ENCODE data around the gene SRPK1.
"Not testable (repeated sequence)": the region's sequence is repeated elsewhere in the genome, so short reads cannot be mapped to it uniquely, and the experiment has no call there.

The SRPK1 gene

DNA sequence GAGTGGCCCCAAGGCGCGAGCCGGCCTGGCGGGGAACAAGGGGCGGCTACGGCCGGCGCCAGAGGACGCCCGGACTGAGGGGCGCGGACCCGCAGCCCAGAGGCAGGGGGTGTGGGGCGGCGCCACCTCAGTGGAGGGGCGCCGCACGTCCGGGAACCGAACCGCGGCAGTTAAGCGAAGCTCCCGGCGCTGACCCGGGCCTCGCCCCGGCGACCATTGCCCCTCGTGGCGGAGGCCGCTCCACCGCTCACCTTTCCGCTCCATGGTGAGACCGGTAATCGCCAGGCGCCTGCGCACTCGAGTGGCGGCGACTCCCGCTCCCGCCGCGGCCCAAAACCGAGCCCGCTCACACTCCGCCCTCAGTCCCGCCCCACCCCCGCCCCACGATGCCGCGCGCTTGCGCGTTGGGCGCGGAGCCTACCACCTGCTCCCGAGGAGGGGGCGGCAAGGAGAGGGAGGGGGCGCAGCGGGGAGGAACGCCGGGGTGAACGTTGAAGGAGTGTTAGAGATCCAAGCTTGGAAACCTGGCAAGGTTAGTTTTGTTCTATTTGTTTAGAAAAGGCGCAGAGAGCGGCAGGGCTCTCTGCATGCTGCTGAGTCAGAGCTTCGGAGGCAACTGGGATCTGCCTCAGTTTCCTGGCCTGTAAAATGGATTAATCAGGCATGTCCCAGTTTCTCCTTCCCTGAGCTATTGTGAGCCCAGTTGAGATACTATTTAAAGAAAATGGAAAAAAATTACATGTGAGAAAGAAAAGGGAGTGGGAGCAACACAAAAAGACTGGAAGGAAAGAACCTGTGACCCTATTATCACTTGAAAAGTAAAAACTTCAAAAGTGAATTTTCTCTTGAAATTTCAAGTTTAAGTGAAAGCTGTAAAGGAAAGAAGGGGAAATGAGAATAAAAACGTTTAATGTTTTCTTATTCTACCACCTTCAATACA is at the start of gene SRPK1:
TSS of gene SRPK1 (minus strand) at position 306 of the 940 bp plus-strand sequence. CDS start at position 264, 42 bp downstream.
- intact Hi-C loops (cut with DNase I), result no loop called here
- DNase-seq, result peak; percentile 72 to 95 (median 90)

DNA sequence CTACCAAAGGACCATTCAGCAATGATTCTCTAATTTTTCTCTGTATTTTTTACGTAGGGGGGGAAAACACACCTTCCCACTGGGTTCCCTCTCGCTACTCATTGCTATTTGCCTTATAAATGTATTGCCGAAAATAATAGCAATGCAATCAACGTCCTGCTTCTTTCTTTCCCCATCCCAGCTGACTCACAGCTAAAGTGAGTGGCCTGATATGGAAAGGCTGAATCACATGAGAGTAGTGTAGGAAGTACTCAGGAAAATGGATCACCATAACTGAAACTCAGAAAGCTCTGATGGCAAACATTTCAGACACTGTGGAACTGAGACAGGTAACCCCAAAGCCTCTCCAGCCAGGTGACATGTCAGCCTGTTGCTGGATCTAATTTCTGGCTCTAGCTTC is 49.3 kb upstream of the SRPK1 start:
- no peak for DNase-seq
- intact Hi-C loops (cut with DNase I), result no loop called here

DNA sequence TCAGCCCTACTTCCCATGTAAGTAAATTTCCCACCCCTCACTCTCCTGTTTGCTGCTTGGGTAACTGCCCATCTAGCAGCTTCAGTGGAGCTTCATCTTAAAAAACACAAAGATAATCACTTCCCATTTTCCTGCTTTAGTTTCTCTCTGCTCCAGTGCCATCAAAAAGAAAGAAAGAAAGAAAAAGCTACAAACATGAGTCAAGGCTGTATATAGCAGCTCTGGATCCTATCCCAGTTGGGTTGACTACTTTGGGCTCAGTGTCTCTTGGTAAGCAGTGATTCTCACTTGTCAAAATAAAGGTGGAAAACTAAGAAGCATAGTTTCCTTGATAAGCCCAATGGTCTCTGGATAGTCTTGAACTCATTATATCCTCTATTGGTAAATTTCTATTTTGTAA is 48.7 kb upstream of the SRPK1 start:
- no peak for DNase-seq
- intact Hi-C loops (cut with DNase I), result no loop called here

DNA sequence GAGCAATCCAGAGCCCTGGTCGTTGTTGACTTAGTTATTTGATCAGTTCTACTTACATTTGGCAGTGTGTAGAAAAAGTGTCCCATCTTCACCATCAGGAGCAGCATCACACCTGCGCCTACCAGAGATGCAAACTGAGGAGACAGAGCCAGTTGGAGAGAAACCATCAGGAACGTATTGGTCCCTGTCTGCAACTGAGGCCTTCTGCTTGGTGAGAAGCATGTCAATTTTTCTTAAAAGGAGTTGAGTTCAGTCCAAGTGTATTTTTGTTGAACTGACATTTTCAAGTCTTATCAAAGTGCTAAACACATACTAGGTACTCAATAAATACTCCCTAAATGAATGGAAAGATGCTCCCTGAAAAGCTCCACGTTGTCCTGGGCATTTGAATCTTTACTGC is 47.9 kb upstream of the SRPK1 start:
- no peak for DNase-seq
- intact Hi-C loops (cut with DNase I), result no loop called here

DNA sequence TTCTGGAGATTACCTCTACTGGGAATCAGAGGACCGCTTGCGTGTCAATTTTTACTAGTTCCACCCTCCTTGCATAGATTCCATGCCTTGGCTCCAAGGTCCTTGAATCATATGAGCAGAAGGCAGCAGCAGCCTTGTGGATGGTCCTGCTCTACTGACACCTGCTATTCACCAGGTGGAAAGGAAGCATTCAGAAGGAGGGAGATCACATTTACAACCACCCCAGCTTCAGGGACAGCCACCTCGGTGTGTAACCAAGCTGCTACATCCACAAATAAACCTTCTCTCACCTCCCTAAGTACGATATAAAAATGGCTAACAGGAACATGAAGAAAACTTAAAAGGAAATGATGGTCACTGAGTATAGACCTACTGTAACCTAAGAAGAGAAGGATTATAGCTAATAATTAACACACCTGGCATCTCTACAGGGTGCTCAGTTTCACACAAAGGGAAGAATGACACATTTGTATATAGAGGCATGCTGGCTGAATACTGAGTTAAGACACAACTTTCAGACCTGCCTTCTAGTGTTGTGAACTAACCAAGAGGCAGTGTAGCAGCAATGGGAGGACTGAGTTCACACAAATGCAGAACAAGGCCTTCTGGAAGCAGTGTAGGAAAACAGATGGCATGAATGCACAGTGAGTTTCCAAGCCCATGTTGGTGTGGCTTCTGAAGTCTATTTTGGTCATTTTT is 46.3 kb upstream of the SRPK1 start:
- intact Hi-C loops (cut with DNase I), result no loop called here
- DNase-seq, result no peak

DNA sequence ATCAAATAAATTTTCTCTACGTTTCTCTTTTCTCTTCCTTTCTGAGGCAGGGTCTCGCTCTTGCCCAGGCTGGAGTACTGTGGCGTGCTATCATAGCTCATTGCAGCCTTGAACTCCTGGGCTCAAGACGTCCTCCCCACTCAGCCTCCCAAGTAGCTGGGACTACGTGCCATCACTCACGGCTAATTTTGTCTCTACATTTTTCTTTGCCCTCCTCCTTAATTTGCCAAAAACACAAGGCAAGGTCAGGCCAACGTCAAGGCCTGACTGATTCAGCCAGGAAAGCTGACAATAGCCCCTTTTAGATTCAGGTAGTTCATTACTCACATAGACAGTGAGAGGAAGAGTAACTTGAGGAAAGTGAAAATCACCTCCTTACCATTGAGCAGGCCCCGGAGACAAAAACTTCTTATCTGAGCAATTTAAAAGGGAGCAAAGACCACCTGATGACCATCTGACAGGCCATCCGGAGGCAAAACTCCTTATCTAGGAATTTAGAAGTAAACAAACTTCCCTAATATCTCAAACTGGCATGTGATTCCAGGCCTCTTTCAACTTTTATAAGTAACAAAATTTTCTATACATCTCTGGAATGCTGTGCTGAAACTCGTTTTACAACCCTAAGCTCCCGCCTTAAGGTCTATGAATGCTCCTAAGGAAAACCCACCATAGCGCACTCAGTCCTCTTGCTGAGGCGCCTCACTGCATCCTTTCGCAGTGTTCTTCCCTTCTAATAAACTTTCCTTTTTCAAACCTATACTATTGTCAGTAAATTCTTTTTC is 42.1 kb upstream of the SRPK1 start:
- intact Hi-C loops (cut with DNase I), result no loop called here
- no peak for DNase-seq

DNA sequence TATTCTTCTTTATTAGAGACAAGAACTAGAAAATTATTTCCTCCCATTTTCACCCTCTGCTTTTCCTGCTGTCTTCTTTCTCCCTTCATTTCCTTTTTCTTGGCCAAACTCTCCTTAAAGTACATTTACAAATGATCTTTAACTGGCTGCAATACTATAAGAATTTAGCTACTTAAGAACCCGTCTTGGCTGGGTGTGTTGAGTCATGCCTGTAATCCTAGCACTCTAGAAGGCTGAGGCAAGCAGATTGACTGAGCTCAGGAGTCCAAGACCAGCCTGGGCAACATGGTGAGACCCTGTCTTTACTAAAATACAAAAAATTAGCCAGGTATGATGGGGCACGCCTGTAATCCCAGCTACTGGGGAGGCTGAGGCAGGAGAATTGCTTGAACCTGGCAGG is 39.3 kb upstream of the SRPK1 start:
- intact Hi-C loops (cut with DNase I), result no loop called here

DNA sequence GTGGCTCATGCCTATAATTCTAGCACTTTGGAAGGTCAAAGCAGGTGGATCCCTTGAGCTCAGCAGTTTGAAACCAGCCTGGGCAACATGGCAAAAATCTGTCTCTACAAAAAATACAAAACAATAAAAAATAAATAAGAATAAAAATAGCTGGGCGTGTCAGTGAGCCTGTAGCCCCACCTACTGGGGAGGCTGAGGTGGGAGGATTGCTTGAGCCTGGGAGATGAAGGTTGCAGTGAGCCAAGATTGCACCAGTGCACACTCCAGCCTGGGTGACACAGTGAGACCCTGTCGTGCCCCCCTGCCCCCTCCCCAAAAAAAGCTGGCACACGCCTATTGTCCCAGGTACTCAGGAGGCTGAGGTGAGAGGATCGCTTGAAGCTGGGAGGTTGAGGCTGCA is 35.1 kb upstream of the SRPK1 start:
- intact Hi-C loops (cut with DNase I), result no loop called here

More for the DNA sequence above, 39.3 kb upstream of the SRPK1 start:
- no peak for DNase-seq

DNA sequence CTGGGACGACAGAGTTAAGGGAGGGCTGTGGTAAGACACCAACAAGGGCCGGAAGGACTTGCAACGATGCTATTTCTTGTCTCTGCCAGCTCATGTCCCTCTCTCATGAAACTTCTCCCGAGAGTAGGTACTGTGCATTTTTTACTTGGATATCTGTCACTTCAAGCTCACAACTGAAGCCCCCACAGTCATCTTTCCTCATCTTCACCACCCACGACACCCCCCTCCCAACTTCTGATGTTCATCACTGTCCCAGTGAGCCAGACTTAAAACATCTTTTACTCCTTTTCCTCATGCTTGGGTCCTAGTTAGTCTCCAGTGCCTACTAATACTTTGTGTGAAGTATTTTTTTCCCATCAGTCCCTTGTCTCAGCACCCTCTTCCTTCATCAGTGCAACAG is 34.6 kb upstream of the SRPK1 start:
- intact Hi-C loops (cut with DNase I), result no loop called here
- peak in 18 of 42 donors; percentile 2 to 62 (median 32) for DNase-seq

More for the DNA sequence above, 35.1 kb upstream of the SRPK1 start:
- no peak for DNase-seq

DNA sequence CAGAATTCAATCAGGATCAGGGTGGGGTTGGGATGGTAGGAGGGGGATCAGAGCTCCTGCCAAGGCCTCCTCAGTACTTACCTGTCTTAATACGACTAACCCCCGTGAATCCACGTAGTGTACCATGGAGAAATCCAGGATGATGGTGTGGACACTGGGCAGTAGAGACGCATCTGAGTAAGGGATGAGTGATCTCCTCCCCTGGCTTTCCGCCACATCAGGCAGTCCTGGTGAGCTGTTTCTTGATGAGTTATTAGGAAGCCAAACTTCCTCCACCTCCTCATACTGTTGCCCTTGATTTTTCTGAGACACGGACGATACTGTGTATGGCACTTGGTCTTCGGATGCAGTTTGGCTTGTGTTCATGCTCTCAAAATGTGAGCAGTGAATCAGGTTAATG is 34.2 kb upstream of the SRPK1 start:
- intact Hi-C loops (cut with DNase I), result no loop called here
- DNase-seq, result no peak

DNA sequence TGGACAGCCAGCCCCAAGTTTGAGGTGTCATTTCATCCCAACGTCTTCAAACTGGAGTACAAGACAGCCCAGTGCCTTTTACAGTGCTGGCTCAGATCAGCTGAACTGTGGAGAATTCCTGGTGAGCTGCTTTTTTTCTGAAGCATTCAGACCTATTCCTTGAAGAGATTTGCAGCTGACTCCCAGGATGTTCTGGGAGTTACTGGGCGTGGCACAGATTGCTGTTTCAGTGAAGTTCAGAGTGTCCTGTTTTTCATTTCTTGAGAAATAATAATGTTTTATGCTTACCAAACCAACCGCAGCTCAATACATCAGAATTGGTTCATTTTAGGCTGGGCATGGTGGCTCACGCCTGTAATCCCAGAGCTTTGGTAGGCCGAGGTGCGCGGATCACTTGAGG is 33.4 kb upstream of the SRPK1 start:
- no peak for DNase-seq

DNA sequence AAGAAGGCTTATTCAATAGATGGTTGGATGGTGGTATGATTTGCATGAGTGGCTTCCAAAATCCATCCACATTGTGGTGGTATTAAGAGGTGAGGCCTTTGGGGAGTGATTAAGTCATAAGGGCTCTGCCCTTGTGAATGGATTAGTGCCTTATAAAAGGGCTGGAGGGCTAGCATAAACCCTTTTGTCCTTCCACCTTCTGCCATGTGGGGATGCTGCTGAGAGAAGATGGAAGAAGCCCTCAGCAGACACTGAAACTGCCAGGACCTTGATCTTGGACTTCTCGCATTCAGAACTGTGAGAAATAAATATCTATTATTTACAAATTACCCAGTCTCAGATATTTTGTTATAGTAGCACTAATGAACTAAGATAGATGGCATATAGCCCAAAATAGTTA is 27.8 kb upstream of the SRPK1 start:
- no peak for DNase-seq
- intact Hi-C loops (cut with DNase I), result no loop called here

More for the DNA sequence above, 33.4 kb upstream of the SRPK1 start:
- intact Hi-C loops (cut with DNase I), result no loop called here

DNA sequence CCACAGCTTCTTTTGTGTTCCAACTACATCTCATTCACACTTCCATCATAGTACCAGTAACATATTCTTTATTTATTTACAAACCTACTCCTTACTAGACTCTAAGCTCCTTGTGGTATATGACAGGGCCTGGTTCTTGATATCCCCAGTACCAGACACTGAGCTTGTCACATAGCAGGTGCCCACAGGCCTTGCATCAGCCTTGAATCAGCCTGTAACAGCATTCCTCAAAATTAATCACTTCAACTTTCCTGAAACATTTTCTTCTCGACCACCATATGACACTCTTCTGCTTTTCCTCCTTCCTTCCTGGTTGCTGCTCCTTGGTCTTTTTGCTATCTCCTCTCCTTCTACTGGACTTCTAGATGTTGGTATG is 24.7 kb upstream of the SRPK1 start:
- intact Hi-C loops (cut with DNase I), result no loop called here
- DNase-seq, result no peak

DNA sequence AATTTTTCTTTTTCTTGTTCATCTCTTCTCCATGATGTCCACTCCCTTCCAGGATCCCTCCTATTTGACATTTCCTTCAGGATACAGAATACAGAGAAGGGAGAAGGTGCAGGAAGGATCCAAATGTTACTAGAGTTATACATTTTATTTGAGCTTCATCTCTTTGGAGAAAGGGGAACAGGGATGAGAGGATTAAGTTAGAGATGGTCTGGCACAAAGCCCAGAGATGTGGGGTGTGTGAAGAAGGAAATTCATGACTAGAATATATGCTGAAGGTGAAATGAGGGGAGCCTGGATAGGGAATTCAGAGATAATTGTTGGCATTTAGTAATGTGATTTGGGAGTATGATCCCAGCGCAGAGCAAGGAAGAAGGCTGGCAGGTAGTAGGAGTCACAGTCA is 22.5 kb upstream of the SRPK1 start:
- intact Hi-C loops (cut with DNase I), result no loop called here
- DNase-seq, result peak in 5 of 42 donors; percentile 16 to 36 (median 21)

DNA sequence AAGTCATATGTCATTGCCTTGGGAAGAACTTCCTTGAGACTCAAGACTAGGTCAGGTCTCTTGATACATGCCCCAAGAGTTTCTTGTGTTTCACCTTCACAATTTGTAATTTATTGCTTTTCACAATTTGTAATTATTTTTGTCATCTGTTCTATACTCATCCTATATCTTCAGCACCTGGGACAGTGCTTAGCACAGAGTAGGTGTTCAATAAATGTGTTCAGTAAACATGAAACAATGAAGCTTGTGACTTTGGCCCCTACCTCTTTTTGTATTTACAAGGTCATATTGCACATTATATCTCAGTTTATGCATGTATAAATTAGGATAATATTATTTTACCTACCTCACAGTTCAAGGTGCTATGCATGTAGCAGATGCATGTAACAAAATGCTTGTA is 21.5 kb upstream of the SRPK1 start:
- intact Hi-C loops (cut with DNase I), result no loop called here

DNA sequence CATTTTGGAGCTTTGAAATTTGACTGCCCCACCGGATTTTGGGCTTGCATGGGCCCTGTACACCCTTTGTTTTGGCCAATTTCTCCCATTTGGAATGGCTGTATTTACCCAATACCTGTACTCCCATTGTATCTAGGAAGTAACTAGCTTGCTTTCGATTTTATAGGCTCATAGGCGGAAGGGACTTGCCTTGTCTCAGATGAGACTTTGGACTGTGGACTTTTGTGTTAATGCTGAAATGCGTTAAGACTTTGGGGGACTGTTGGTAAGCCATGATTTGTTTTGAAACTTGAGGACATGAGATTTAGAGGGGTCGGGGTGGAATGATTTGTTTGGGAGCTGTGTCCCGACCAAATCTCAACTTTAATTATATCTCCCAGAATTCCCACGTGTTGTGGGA is 20.3 kb upstream of the SRPK1 start:
- DNase-seq; intact Hi-C loops (cut with DNase I): not testable (repeated sequence)

More for the DNA sequence above, 21.5 kb upstream of the SRPK1 start:
- DNase-seq, result no peak

DNA sequence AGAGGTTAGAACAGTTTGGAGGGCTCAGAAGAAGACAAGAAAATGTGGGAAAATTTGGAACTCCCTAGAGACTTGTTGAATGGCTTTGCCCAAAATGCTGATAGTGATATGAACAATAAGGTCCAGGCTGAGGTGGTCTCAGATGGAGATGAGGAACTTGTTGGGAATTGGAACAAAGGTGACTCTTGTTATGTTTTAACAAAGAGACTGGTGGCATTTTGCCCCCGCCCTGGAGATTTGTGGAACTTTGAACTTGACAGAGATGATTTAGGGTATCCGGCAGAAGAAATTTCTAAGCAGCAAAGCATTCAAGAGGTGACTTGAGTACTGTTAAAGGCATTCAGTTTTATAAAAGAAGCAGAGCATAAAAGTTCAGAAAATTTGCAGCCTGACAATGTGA is 19.1 kb upstream of the SRPK1 start:
- intact Hi-C loops (cut with DNase I); DNase-seq: not testable (repeated sequence)

DNA sequence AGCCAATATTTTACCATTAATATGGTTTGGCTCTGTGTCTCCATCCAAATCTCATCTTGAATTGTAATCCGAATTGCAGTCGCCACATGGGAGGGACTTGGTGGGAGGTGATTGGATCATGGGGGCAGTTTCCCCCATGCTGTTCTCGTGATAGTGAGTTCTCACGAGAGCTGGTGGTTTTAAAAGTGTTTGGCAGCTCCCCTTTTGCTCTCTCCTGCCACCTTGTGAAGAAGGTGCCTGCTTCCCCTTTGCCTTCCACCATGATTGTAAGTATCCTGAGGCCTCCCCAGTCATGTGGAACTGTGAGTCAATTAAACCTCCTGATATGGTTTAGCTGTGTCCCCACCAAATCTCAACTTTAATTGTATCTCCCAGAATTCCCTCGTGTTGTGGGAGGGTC is 18.4 kb upstream of the SRPK1 start:
- DNase-seq; intact Hi-C loops (cut with DNase I): not testable (repeated sequence)

DNA sequence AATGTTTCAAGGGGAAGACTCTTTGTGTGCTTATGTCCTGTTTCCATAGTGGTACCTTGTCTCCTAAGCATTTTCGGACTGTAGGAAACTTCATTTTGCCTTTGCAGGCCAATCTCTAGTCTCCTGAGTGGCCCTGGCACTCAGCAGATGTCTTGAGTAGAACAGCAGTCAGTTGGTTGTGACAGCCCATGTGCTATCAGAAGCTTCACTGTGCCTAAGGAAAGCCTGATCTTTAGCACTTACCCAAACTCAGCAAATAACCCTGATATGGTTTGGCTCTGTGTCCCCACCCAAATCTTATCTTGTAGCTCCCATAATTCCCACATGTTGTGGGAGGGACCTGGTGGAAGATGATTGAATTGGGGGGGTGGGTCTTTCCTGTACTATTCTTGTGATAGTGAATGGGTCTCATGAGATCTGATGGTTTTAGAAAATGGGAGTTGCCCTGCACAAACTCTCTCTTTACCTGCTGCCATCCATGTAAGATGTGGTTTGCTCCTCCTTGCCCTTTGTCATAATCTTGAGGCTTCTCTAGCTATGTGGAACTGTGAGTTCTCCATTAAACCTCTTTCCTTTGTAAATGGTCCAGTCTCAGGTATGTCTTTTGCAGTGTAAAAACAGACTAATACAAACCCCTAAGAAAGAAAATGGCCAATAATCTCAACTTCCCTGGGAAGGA is 15.9 kb upstream of the SRPK1 start:
- DNase-seq, result no peak
- intact Hi-C loops (cut with DNase I), result no loop called here
